HG02884 (cell line): ENCODE results near the gene EID2B.
A peak's percentile ranks its signal among the peaks of the same experiment; 100 is the strongest.

Source experiments
- ATAC-seq: cut with Tn5 transposase; IDR thresholded peaks from one replicate; pipeline ENCODE4 v1.9.1; 2021; ENCODE audit warnings: mild to moderate bottlenecking, moderate library complexity; ENCODE audit not compliant: unreplicated experiment

The EID2B gene, protein sequence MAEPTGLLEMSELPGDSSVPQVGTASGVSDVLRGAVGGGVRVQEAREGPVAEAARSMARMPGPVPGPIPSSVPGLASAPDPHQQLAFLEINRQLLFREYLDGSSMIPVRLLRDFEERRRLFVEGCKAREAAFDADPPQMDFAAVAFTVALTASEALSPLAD

DNA sequence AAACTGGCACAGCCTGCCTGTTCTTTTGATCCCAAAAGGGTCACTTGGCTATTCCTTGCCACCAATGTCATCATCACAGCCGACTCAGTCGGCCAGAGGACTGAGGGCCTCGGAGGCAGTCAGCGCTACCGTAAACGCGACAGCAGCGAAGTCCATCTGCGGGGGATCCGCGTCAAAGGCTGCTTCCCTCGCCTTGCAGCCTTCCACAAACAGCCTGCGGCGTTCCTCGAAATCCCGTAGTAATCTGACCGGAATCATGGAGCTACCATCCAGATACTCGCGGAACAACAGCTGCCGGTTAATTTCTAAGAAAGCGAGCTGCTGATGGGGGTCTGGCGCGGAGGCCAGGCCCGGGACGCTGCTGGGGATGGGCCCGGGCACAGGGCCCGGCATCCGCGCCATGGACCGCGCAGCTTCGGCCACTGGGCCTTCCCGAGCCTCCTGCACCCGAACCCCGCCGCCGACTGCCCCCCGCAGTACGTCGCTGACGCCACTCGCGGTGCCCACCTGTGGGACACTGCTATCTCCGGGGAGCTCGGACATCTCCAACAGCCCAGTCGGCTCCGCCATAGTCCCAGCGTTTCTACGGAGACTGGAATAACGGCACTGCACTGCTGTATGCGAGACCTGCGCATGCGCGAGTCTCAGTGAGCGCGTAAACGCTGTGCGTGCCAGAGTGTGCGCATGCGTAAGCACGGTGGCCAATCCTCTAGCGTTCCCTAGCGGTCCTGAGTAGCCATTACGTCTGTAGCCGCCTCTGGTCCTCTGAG lies at the start of gene EID2B:
TSS of gene EID2B (minus strand) at position 620 of the 770 bp plus-strand sequence. CDS start at position 570, 50 bp downstream.
- ATAC-seq, result peak; percentile 84

GRCh38 chr19:39582442-39582841 lies 49.8 kb upstream of the EID2B start:
- ATAC-seq, result no peak

DNA sequence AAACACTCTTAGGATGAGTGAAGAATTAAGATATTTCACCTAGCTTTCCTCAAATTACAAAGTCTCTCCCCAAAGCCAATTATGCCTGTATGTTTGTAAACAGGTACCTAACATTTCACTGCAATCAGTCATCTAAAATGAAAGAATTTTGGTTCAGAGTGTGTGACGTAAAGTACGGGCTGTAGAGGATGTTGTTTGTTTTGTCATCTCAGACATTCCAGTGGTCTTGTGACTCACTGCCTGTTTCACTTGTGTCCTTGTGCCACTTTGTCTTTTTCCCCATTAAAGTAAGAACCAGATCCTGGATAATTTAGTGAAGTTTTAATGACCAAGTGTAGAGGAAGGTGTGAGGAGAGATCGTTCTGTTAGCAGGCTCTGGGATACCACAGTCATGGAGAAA lies 36.0 kb upstream of the EID2B start:
- no peak for ATAC-seq

DNA sequence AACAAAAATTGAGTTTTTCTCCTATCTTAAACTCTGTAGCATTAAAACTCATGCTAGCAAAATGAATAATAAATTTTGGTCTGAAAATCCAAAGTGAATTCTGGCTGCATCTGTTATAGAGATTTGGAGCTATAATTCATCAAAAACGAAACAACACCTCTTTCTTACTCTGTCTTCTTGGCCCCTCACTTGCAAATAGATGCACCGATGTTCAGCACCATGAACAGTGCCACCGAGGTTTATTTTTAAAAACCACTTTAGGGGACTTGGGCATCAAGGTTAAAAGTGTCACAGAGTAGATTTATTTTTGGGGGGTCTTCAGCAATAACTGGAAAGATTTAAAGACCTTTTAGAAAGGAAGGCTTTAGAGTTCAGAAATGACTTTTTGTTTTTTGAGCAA lies 33.4 kb upstream of the EID2B start:
- ATAC-seq, result no peak

- no peak for ATAC-seq
Observed at GRCh38 chr19:39563408-39563807, 30.8 kb upstream of the EID2B start.

DNA sequence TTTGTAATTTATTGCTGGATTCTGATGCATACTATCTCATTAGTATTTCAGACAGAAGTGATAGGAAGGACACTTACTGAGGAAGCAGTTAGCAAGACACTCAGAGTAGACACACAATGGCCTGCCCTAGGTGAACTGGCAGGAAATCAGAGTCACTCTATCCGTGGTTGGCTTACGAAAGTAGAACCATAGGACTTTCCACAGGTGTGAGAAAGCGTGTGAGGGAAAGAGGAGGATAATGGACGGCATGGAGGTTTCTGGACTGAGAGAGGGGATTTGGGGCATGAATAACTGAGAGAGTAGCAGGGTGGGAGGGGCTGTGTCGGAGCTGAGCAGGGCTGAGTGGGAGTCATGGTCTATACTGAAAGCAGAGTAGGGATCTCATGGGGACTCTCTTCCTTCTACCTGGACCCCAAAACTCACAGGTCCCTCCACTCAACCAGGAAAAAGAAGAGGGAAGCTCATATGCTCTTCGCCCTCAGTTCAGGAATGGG lies 26.0 kb upstream of the EID2B start:
- ATAC-seq, result no peak

- peak; percentile 31 for ATAC-seq
Observed at GRCh38 chr19:39557811-39558623, 25.4 kb upstream of the EID2B start.

DNA sequence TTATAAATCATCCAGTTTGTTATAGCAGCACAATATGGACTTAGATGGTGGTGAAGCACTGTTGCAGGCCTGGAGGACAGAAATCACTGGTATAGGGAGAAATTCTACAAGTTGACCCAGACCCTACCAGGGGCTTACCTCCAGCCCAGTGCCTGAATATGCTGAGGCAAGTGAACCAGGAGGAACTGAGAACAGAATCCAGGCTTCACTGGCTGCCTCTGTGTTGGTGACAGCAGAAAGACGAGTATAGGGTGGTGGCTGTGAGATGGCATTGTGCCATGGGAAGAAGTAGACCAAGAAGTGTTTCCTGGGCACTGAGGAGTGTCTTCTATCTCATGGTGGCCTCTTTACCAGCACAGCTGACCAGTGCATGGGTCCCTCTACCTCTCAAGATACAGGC lies 23.2 kb upstream of the EID2B start:
- no peak for ATAC-seq

DNA sequence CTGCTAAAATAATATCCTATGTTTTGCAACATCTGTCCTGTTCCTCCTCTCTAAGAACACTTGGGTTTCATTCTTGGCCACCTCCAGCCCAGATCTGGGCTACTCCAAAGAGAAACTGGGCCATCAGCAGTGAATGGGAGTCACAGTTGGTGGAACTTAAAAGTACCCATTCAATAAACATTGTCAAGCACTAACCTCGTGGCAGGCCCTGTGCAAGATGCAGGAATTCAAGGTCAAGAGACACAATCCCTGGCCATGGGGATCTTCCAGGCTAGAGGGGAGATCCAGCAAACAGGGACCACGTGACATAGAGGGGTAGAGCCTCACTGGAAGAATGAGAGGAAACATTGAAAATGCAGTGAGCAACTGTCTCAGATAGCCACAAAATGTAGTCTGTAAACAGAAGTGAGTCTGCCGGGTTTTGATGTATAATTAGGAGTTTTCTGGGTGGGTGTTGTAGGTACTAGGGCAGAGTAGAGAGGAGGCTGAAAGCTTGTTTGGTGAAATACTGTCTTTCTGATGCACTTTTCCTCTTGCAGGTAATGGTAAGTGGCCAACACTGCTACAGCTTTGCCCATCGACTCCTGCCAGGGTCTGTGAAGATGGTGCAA lies 22.2 kb upstream of the EID2B start:
- no peak for ATAC-seq

GRCh38 chr19:39553082-39553652 lies 20.5 kb upstream of the EID2B start:
- ATAC-seq, result no peak

DNA sequence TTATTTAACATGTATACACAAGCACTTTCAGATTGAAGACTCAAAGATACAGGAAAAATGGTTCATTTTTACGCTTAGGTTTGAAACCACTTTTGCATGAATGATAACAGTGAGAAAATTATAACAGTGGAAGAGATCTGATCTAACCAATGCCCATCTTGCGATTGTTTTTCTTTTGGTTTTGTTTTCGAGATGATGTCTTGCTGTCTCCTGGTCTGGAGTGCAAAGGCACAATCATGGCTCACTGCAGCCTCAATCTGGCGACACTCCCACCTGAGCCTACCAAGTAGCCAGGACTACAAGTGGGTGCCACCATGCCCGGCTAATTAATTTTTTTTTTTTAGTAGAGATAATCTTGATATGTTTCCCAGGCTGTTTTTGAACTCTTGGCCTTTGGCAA lies 17.5 kb upstream of the EID2B start:
- no peak for ATAC-seq

- ATAC-seq, result no peak
Observed at GRCh38 chr19:39546599-39546998, 13.9 kb upstream of the EID2B start.

DNA sequence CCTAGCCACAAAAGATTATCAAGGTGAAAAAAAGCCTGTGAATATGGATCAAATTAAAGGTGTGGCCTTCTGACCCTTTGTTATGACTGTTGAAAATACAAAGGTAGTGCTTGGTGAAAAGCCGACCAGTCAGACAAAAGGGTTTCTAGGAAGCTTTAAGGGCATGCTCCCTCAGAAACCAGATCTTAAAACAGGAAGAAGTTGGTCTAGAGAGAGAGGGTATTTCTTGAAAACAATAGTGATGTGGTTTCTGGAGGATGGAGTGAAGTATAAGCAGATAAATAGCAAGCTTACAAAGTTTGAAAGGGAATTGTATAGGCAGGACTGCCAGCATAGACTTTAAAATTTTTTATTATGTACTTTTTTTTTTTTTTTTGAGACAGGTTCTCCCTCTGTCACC lies 12.3 kb upstream of the EID2B start:
- ATAC-seq, result no peak

DNA sequence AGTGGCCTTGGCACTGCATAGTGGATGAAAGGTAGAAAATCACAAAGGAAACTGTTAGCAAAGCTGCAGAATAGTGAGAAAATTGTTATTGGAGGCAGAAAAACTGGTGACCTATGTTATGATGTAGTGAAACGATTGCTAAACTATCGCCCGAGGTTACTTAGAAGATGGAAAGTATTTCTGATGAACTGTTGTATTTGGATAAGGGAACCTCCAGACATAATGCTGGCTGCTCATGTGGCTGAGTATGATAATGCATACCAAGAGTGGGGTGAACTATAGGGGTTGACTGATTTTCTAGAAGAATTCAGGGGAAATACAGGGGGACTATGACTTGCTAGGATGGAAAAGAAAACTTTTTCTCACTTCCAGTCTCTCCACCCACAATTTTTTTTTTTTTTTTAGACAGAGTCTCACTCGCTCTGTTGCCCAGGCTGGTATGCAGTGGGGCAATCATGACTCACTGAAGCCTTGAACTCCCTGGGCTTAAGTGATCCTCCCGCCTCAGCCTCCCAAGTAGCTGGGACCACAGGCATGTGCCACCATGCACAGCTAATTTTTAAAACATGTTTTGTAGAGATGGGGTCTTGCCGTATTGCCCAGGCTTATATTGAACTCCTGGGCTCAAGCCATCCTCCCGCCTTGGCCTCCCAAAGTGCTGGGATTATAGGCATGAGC lies 11.7 kb upstream of the EID2B start:
- ATAC-seq, result no peak

DNA sequence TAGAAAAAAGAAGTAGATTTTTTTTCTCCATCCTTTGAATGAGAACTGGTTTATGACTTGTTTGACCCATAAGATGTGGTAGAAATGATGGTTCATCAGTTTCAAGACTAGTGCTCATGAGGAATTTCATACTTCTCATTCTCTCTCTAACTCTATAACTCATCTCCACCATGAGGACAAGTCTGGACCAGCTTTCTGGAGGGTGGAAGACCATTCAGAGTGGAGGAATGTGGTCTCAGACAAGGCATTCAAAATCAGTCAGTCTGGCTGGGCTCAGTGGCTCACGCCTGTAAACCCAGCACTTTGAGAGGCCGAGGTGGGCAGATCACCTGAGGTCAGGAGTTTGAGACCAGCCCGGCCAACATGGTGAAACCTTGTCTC lies 10.8 kb upstream of the EID2B start:
- ATAC-seq, result no peak

GRCh38 chr19:39542206-39542605 lies 9.6 kb upstream of the EID2B start:
- ATAC-seq, result no peak

GRCh38 chr19:39540333-39540673 lies 7.7 kb upstream of the EID2B start:
- no peak for ATAC-seq

DNA sequence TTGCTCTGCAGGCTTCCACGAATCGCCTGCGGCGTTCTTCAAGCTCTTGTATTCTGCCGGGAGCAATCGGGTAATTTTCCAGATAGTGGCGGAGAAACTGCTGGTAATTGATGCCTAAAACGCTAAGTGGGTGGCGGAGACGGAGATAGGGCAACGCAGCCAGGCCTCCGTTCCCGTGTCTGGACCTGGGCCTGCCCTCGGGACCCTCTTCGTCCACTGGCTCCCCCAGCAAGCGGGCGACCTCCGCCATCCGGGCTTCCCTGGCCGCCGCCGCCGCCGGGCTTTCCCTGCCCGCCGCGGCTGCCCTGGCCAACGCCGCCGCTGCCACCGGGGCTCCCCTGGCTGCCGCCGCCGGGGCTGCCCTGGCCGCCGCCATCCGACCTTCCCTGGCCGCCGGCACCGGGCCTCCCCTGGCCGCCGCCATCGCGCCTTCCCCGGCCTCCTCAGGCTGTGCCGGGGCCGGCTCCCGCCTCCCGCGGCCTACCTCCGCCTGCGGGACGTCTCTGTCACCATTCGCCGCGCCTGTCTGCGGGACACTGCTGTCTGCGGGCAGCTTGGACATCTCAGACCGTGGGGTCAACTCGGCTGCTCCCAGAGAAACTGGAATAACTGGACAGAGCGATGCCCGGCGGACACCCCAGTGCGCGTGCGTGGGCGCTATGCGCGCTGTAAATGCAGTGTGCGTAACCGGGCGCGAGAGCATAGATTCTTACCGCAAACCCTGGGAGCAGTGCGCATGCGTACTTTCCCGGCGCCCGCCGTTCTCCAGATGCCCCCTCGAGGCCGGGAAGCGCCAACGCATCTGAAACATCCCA lies 7.1 kb upstream of the EID2B start, which contains the start of gene EID2:
TSS of gene EID2 (minus strand) at position 644 of the 815 bp plus-strand sequence. CDS start at position 562, 82 bp downstream.
- ATAC-seq, result peak; percentile 80

- ATAC-seq, result no peak
Observed at GRCh38 chr19:39539165-39539517, 6.5 kb upstream of the EID2B start.

- ATAC-seq, result no peak
Observed at GRCh38 chr19:39533791-39534190, 1.1 kb upstream of the EID2B start.
